Regular cardiac myocyte (primary cell): ENCODE measurements around the gene TBX21. TPM values are rescaled to one million over a fixed set of nuclear protein-coding genes. Genes with fewer than 3 reads are reported as not detected.

Source experiments
- total RNA-seq: library from RNA; depleted of rRNA; stranded (reverse); fragments of >200 nt; gene quantifications from 2 replicates; pipeline ENCODE4 v1.2.3, GENCODE V29; 2014

Gene TBX21
- not detected in 2 replicates for total RNA-seq

GRCh38 chr17:47733047-47733673 lies at the start of gene TBX21:
TBX21 (plus strand) TSS chr17:47733236; CDS start chr17:47733455, 219 bp downstream.

GRCh38 chr17:47693731-47694580 lies 39.1 kb upstream of the TBX21 start, which contains the start of gene TBKBP1:
TBKBP1 (plus strand) TSS chr17:47694161; CDS start chr17:47696113, 1,952 bp downstream.

Other genes starting within 250 kb of the TBX21 start
- gene NPEPPS, start 202.1 kb upstream of the TBX21 start, total RNA-seq, result 78.2 and 137 TPM in 2 replicates
- 339 and 614 TPM in 2 replicates for gene KPNB1, start 83.3 kb upstream of the TBX21 start, total RNA-seq
- 1.2 and 9.0 TPM in 2 replicates for gene TBKBP1, start 39.1 kb upstream of the TBX21 start, total RNA-seq
- gene OSBPL7, start 88.6 kb downstream of the TBX21 start, total RNA-seq, result 4.2 and 9.6 TPM in 2 replicates
- 14.4 and 26.6 TPM in 2 replicates for gene MRPL10, start 98.3 kb downstream of the TBX21 start, total RNA-seq
- 0.19 TPM in 1 of 2 replicates, not detected in the other for gene LRRC46, start 98.4 kb downstream of the TBX21 start, total RNA-seq
- gene SCRN2, start 108.0 kb downstream of the TBX21 start, total RNA-seq, result 18.2 and 32.7 TPM in 2 replicates
- under 0.01 and 0.56 TPM in 2 replicates for gene SP6, start 117.9 kb downstream of the TBX21 start, total RNA-seq
- 0.19 and 0.28 TPM in 2 replicates for gene SP2, start 163.0 kb downstream of the TBX21 start, total RNA-seq
- 40.0 and 59.6 TPM in 2 replicates for gene PNPO, start 208.3 kb downstream of the TBX21 start, total RNA-seq
- gene PRR15L, start 224.6 kb downstream of the TBX21 start, total RNA-seq, result not detected in 2 replicates
- gene CDK5RAP3, start 237.9 kb downstream of the TBX21 start, total RNA-seq, result 63.7 and 76.5 TPM in 2 replicates